T-helper 2 cell treated with Interferon-gamma antibody and Interleukin-4, amounts not matched to agents 100 ng/mL and 5 ng/mL, for 36 hours (primary cell): ENCODE measurements around the gene UBXN7. TPM values are rescaled to one million over a fixed set of nuclear protein-coding genes. Genes with fewer than 3 reads are reported as not detected.
"Not testable (repeated sequence)": the region's sequence is repeated elsewhere in the genome, so short reads cannot be mapped to it uniquely, and the experiment has no call there.

ENCODE experiments used
- intact Hi-C: fragments of 100-400 bp; cut with micrococcal nuclease; formaldehyde crosslinking; loops from one replicate; pipeline ENCODE4 v1.15.1; 2023
- total RNA-seq: library from RNA; stranded (reverse); gene quantifications from 2 replicates; pipeline ENCODE4 v1.2.3, GENCODE V29; 2022

The UBXN7 gene
- total RNA-seq, 1 donor from 2014 or later, result 47.9 TPM

- intact Hi-C loops, result loop anchor here (1.0 kb wide), 4 partner anchors 31 to 185 kb away; partner anchors contain the start of genes PCYT1A, RNF168 and UBXN7
These were observed 114.3 kb downstream of the UBXN7 start, which contains the start of gene DYNLT2B for GRCh38 chr3:196317687-196318467. Gene DYNLT2B, minus strand, starts transcription at chr3:196318240. Its CDS starts 88 bp downstream, at chr3:196318152.

GRCh38 chr3:196316799-196317686 lies 115.2 kb downstream of the UBXN7 start:
- intact Hi-C loops, result not testable (repeated sequence)

- intact Hi-C loops, result no loop called here
These were observed 116.4 kb downstream of the UBXN7 start for GRCh38 chr3:196315821-196316220.

- intact Hi-C loops, result no loop called here
These were observed 117.6 kb downstream of the UBXN7 start for GRCh38 chr3:196314597-196314996.

- intact Hi-C loops, result not testable (repeated sequence)
These were observed 118.1 kb downstream of the UBXN7 start for GRCh38 chr3:196314086-196314485.

GRCh38 chr3:196302960-196303359 lies 129.3 kb downstream of the UBXN7 start:
- intact Hi-C loops, result not testable (repeated sequence)

- intact Hi-C loops, result not testable (repeated sequence)
These were observed 129.7 kb downstream of the UBXN7 start for GRCh38 chr3:196302551-196302950.

- intact Hi-C loops, result no loop called here
These were observed 133.7 kb downstream of the UBXN7 start for GRCh38 chr3:196298521-196298920.

Other genes starting within 250 kb of the UBXN7 start
- not detected in 2 replicates for gene ZDHHC19, start 221.0 kb downstream of the UBXN7 start, total RNA-seq
- not detected in 2 replicates for gene SLC51A, start 215.9 kb downstream of the UBXN7 start, total RNA-seq
- gene PCYT1A, start 144.7 kb downstream of the UBXN7 start, total RNA-seq, result 76.4 and 77.1 TPM in 2 replicates
- 19.8 and 20.4 TPM in 2 replicates for gene DYNLT2B, start 114.2 kb downstream of the UBXN7 start, total RNA-seq
- not detected in 2 replicates for gene TM4SF19, start 94.0 kb downstream of the UBXN7 start, total RNA-seq
- gene RNF168, start 71.3 kb upstream of the UBXN7 start, total RNA-seq, result 40.9 and 42.3 TPM in 2 replicates
- not detected in 2 replicates for gene SMCO1, start 82.9 kb upstream of the UBXN7 start, total RNA-seq
- gene WDR53, start 136.1 kb upstream of the UBXN7 start, total RNA-seq, result 23.6 and 27.2 TPM in 2 replicates
- 17.9 and 19.4 TPM in 2 replicates for gene FBXO45, start 136.2 kb upstream of the UBXN7 start, total RNA-seq
- 85.8 and 87.2 TPM in 2 replicates for gene NRROS, start 207.3 kb upstream of the UBXN7 start, total RNA-seq